Astrocyte of the cerebellum (primary cell): ENCODE measurements around the gene PDLIM1.

Source experiments
- DNase-seq: peaks from one replicate; pipeline ENCODE4 v3.0.0-alpha.2; 2011; ENCODE audit warnings: low read depth
- H3K4me3 ChIP-seq: 2 replicates; pipeline ENCODE4 v1.5.1; 2011; ENCODE audit warnings: mild to moderate bottlenecking, low read depth, low read length, moderate library complexity
- CTCF ChIP-seq: IDR thresholded peaks from 2 replicates; pipeline ENCODE4 v1.5.1; 2012; ENCODE audit warnings: low read length, low read depth, moderate library complexity, mild to moderate bottlenecking; ENCODE audit errors: missing control alignments
- in situ Hi-C: cut with HindIII; loops from 2 replicates; pipeline ENCODE4 v1.10.0; 2017; ENCODE audit warnings: low sequenced_read_pairs

PDLIM1 gene

DNA sequence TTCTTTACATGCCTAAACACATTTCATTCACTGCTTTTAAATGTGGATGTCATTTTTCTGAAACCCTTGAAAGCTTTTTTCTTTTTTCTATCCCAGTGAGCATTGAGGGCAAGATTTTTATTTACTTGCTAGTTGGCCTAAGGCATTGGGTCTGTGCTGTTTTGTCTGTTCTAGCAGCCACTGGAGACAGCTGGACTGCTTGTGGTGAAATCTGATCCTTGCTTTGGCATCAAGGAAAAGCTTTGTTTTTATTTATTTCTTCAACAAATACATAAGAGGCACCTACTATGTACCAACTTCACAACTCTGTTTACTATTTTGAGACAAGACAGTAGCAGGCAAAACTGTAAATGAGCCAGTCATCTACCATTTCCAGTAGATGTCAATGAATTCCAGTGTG lies 28.4 kb upstream of the PDLIM1 start:
- no peak overlapping the region for H3K4me3 ChIP-seq
- no peak for TF ChIP-seq CTCF
- no peak for DNase-seq
- in situ Hi-C loops, result no loop called here

GRCh38 chr10:95315509-95315908 lies 24.7 kb upstream of the PDLIM1 start:
- in situ Hi-C loops, result no loop called here
- H3K4me3 ChIP-seq, result no peak overlapping the region
- no peak for TF ChIP-seq CTCF
- DNase-seq, result no peak

- TF ChIP-seq CTCF, result no peak
Measured at GRCh38 chr10:95314192-95314918, 23.6 kb upstream of the PDLIM1 start.

DNA sequence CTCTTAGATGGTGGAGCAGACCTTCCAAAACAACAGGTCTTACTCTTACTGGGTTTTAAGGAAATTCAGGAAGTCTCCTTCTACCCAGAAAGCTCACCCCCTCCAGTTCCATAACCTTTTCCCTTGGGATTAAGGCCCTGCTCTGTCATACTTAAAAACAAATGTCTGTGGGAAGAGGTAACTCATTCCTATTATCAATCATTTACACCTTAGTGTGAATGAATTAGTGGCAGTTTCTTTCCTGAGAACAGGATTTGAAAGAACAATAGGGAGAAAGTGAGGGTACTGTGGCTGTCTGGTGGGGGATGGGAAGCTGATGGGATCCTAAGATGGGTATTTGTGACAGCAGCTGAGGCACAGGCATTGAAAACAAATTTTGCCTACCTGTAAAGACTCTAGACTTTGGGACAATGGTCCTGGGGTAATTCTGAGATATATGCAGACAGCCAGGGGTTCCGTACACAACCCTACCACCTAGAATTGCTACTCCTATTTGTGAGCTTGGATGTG lies 22.2 kb upstream of the PDLIM1 start:
- no peak overlapping the region for H3K4me3 ChIP-seq
- in situ Hi-C loops, result no loop called here
- no peak for DNase-seq
- no peak for TF ChIP-seq CTCF

More at GRCh38 chr10:95314192-95314918, 23.6 kb upstream of the PDLIM1 start:
- no peak for DNase-seq
- in situ Hi-C loops, result no loop called here
- no peak overlapping the region for H3K4me3 ChIP-seq

GRCh38 chr10:95312257-95312656 lies 21.5 kb upstream of the PDLIM1 start:
- in situ Hi-C loops, result no loop called here
- no peak for TF ChIP-seq CTCF
- H3K4me3 ChIP-seq, result no peak overlapping the region
- no peak for DNase-seq

DNA sequence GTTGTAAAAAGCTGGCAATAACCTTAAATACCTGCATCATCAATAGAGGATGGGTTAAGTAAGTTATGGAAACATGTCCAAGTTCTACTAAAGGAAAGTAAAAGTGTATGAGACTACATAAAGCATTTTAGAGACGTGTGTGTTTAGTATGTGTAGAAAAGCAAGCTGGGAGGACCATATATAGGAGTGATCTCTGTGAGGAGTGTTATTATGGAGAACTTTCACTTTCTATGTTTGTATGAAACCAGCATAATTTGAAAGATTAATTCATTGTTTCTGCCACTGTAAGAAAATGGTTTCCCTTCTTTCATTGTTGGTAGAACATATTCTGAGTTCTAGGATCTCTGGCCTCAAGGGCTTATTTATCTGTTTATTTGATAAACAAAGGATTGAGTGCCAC lies 19.2 kb upstream of the PDLIM1 start:
- no peak for TF ChIP-seq CTCF
- in situ Hi-C loops, result loop anchor here (5.0 kb wide), 1 partner anchor 42 kb away; no protein-coding TSS in a partner anchor
- DNase-seq, result no peak
- no peak overlapping the region for H3K4me3 ChIP-seq
